Heart left ventricle (tissue), 16 donors: ENCODE data around the gene SUGP2. TPM values are rescaled to one million over a fixed set of nuclear protein-coding genes. Genes with fewer than 3 reads are reported as not detected.

Source experiments
- ATAC-seq, 4 donors: fragments of 200-7000 bp; cut with Tn5 transposase; one replicate each; pipeline ENCODE4 v1.9.1; 2020 to 2022; ENCODE audit warnings: moderate library complexity in 4 of 4, mild to moderate bottlenecking in 3 of 4, moderate number of reproducible peaks in 1 of 4
- DNase-seq, 5 donors: peaks; one replicate each; pipeline ENCODE4 v3.0.0-alpha.2; 2020
- H3K27ac ChIP-seq, 12 donors: fragments of 200-600 bp; sonication (generic) in 4 of 12; one replicate each; pipeline versions ENCODE4 v1.5.0 to v1.8.0; 2016 to 2022; ENCODE audit warnings: mild to moderate bottlenecking in 2 of 12
- H3K27me3 ChIP-seq, 9 donors: fragments of 200-600 bp; sonication (generic) in 2 of 9; one replicate each; pipeline versions ENCODE4 v1.5.1 to v1.8.0; 2016 to 2022; ENCODE audit warnings: mild to moderate bottlenecking in 3 of 9
- H3K36me3 ChIP-seq, 9 donors: fragments of 200-600 bp; sonication (generic) in 2 of 9; one replicate each; pipeline versions ENCODE4 v1.5.0 to v1.8.0; 2018 to 2022; ENCODE audit warnings: mild to moderate bottlenecking in 2 of 9
- H3K4me1 ChIP-seq, 12 donors: fragments of 200-600 bp; sonication (generic) in 4 of 12; one replicate each; pipeline versions ENCODE4 v1.5.0 to v1.8.0; 2016 to 2022; ENCODE audit warnings: mild to moderate bottlenecking in 3 of 12
- H3K4me3 ChIP-seq, 12 donors: fragments of 200-600 bp; sonication (generic) in 4 of 12; one replicate each; pipeline versions ENCODE4 v1.5.0 to v1.8.0; 2017 to 2022; ENCODE audit warnings: mild to moderate bottlenecking in 9 of 12, moderate library complexity in 4 of 12
- H3K9me3 ChIP-seq, 12 donors: fragments of 200-600 bp; sonication (generic) in 4 of 12; one replicate each; pipeline versions ENCODE4 v1.5.0 to v1.8.0; 2016 to 2022; ENCODE audit warnings: mild to moderate bottlenecking in 1 of 12
- CTCF ChIP-seq, 12 donors: fragments of 200-600 bp; sonication (generic) in 4 of 12; IDR thresholded peaks; one replicate each; pipeline versions ENCODE4 v1.5.0 to v1.8.0; 2018 to 2022; ENCODE audit warnings: antibody characterized with exemption in 12 of 12, mild to moderate bottlenecking in 5 of 12
- POLR2A ChIP-seq, 2 donors: fragments of 450-650 bp; IDR thresholded peaks; one replicate each; pipeline ENCODE4 v1.6.1; 2017; ENCODE audit warnings: antibody characterized with exemption in 2 of 2, mild to moderate bottlenecking in 2 of 2, moderate library complexity in 2 of 2
- WGBS, 4 donors: extraction: QIAGEN DNeasy Blood & Tissue Kit in 2 of 4; methylation state at CpG; one replicate each; pipeline versions ENCODE4 v1.1.5 to v1.1.7; 2013 to 2018; 5-methylcytosine and 5-hydroxymethylcytosine counted together
- intact Hi-C, 10 donors: fragments of 100-400 bp; cut with DNase I; formaldehyde crosslinking; loops; one replicate each; pipeline versions ENCODE4 v1.11.1 to v1.14.2; 2022
- polyA plus RNA-seq, 2 donors: library from polyadenylated mRNA; stranded (reverse); fragments of 200-250 nt; gene quantifications; one replicate each; pipeline ENCODE4 v1.2.3, GENCODE V29; 2013
- total RNA-seq, 9 donors: library from RNA; depleted of rRNA in 2 of 9; stranded (reverse); fragments of >200 nt in 2 of 9; fragmentation: NEBNext Ultra II Directional in 3 of 9; extraction: Animal tissue kit (Norgen Biotek cat#: 25700) in 3 of 9; gene quantifications; one replicate each; pipeline versions ENCODE4 v1.1.0 to v1.2.4, GENCODE V29; 2016 to 2023
- donor health status: ischemic (EF 13 %, LVEDD 7.1; RV severe dilation, severe dysfunction).
- donor health status: healthy with polysubstance abuse.
- donor health status: DM: no; HTN: yes; CAD: no.
- donor health status: DM: no; HTN: no; CAD: no.
- donor health status: ischemic (EF 25% LVEDD 6.9; RV normal size, moderate dysfunction).
- donor health status: ischemic (EF 25% LVEDD 5.7; RV mildly dilated, moderate dysfunction).
- donor health status: healthy.
- donor health status: DM: yes; HTN: yes; CAD: no.
- donor health status: ischemic (EF 35%, LVEDD 5.7; RV mildly dilated, moderate dysfunction).
- donor health status: nonischemic (EF 11% LVEDD 7.7; RV severe dilation, severe dysfunction).
- donor health status: DM: yes; HTN: yes; CAD: no.
- donor health status: PGD.
- donor health status: ischemic (EF 29% LVEDD 5.4; RV normal size, mild dysfunction).
- donor health status: nonischemic (EF 23%, LVEDD 6.1; RV moderate dilation, normal function).

SUGP2 gene
- total and polyA plus RNA-seq, 11 donors, result 36.1 to 76.5 (median 56.6) TPM

GRCh38 chr19:19053508-19054314 lies 20.4 kb upstream of the SUGP2 start:
- intact Hi-C loops, result loop anchor here in 7 of 10 donors (1.0 to 5.0 kb wide), 8 partner anchors 57 to 124 kb away; partner anchors contain the start of gene TMEM161A (in 4 of the 7)
- peaks cover 0 to 73% (median 63%) of the 10 kb centered on the region in 9 donors for H3K36me3 ChIP-seq
- WGBS, 4 donors, result 88 to 90% (median 89%) methylated on average over 21 to 25 of the region's 25 CpGs
- TF ChIP-seq CTCF (IDR thresholded peaks at IDR 0.05) (peak; percentile 54 to 77 (median 74)), POLR2A (IDR thresholded peaks at IDR 0.05) (no peak)
- no peaks in the 10 kb centered on the region for H3K27me3 ChIP-seq
- peaks cover 0 to 6% (median 0%) of the 10 kb centered on the region in 12 donors for H3K4me1 ChIP-seq
- no peaks in the 10 kb centered on the region for H3K9me3 ChIP-seq
- H3K4me3 ChIP-seq, result no peak overlapping the region
- ATAC-seq (peak; percentile 35 to 82 (median 62)), DNase-seq (peak; percentile 59 to 84 (median 70))
- no peak overlapping the region for H3K27ac ChIP-seq

- ATAC-seq (no peak), DNase-seq (no peak)
- Histone ChIP-seq H3K4me1 (peaks cover 0 to 6% (median 0%) of the 10 kb centered on the region in 12 donors), H3K36me3 (peaks cover 0 to 73% (median 59%) of the 10 kb centered on the region in 9 donors), H3K27me3 (no peaks in the 10 kb centered on the region), H3K4me3 (no peak overlapping the region), H3K9me3 (no peaks in the 10 kb centered on the region), H3K27ac (no peak overlapping the region)
- intact Hi-C loops, result loop anchor here in 5 of 10 donors (1.0 to 5.0 kb wide), 6 partner anchors 59 to 124 kb away; partner anchors contain the start of gene TMEM161A (in 3 of the 5)
- TF ChIP-seq CTCF (IDR thresholded peaks at IDR 0.05) (no peak), POLR2A (IDR thresholded peaks at IDR 0.05) (no peak)
- whole genome bisulfite sequencing, 4 donors, result 63 to 86% (median 77%) methylated on average over 1 of the region's 1 CpG
These were observed 19.6 kb upstream of the SUGP2 start for GRCh38 chr19:19052921-19053320.

GRCh38 chr19:19051478-19052213 lies 18.3 kb upstream of the SUGP2 start:
- ATAC-seq (no peak), DNase-seq (no peak)
- Histone ChIP-seq H3K27ac (no peak overlapping the region), H3K4me1 (peaks cover 0 to 6% (median 0%) of the 10 kb centered on the region in 12 donors), H3K9me3 (no peaks in the 10 kb centered on the region), H3K4me3 (no peak overlapping the region), H3K36me3 (peaks cover 0 to 73% (median 51%) of the 10 kb centered on the region in 9 donors), H3K27me3 (no peaks in the 10 kb centered on the region)
- no peak for TF ChIP-seq POLR2A (IDR thresholded peaks at IDR 0.05)
- TF ChIP-seq CTCF (IDR thresholded peaks at IDR 0.05), result no peak
- intact Hi-C loops, result loop anchor here in 4 of 10 donors (2.0 to 5.0 kb wide), 5 partner anchors 61 to 126 kb away; partner anchors contain the start of gene TMEM161A (in 3 of the 4)
- 91 to 96% (median 93%) methylated on average over 8 to 20 of the region's 20 CpGs for WGBS, 4 donors
